Measurements from ENCODE around the gene CCDC172. TPM values are rescaled to one million over a fixed set of nuclear protein-coding genes. Genes with fewer than 3 reads are reported as not detected.

Gene CCDC172
- total and polyA plus RNA-seq, 2 experiments from 2014 or later, result 4.6 to 17.6 TPM

- no peak for TF ChIP-seq ZNF462 (CRISPR knock-in tag; IDR thresholded peaks at IDR 0.05)
- no peak for TF ChIP-seq STAT1 (IDR thresholded peaks at IDR 0.05; ENCODE audit: unreplicated experiment)
- TF ChIP-seq EZH2 (IDR thresholded peaks at IDR 0.05; ENCODE audit: low read depth, unreplicated experiment), result no peak
- TF ChIP-seq ZNF114 (CRISPR knock-in tag; IDR thresholded peaks at IDR 0.05), result no peak
- TF ChIP-seq JUNB (IDR thresholded peaks at IDR 0.05; ENCODE audit: unreplicated experiment), result no peak
- TF ChIP-seq EZH2phosphoT487 (IDR thresholded peaks at IDR 0.05; ENCODE audit: unreplicated experiment), result no peak
Observed at GRCh38 chr10:116398224-116398623, 74.0 kb downstream of the CCDC172 start (continued).

GRCh38 chr10:116402858-116403257 is 78.6 kb downstream of the CCDC172 start:
- H2AFZ ChIP-seq, result no peak overlapping the region
- H3K9me3 Mint-ChIP-seq, result no peaks in the 10 kb centered on the region
- H3K79me2 ChIP-seq (replicated peaks; ENCODE audit: insufficient read depth), result no peaks in the 10 kb centered on the region
- H3K4me1 ChIP-seq (ENCODE audit: insufficient read depth), result peaks cover 6% of the 10 kb centered on the region; the same call in 1 of the 2 replicates
- no peak for ATAC-seq
- no peaks in the 10 kb centered on the region for H3K27me3 ChIP-seq (ENCODE audit: insufficient read depth)
- no peaks in the 10 kb centered on the region for H3K9me2 ChIP-seq (ENCODE audit: insufficient read depth)
- H4K20me1 ChIP-seq (replicated peaks; ENCODE audit: insufficient read depth), result no peaks in the 10 kb centered on the region
- H3K27ac ChIP-seq (ENCODE audit: low read depth), result no peak overlapping the region
- H3K4me3 Mint-ChIP-seq, result no peak overlapping the region
- no peak for DNase-seq (ENCODE audit: low spot score)
- no peak overlapping the region for H3K4me2 ChIP-seq
- peaks cover 7% of the 10 kb centered on the region; the same call in 2 of the 3 replicates for H3K4me1 Mint-ChIP-seq
- no peak overlapping the region for H3K27ac Mint-ChIP-seq
- H3K27me3 Mint-ChIP-seq (ENCODE audit: insufficient read depth, low read depth, poor library complexity), result no peaks in the 10 kb centered on the region
- H3K36me3 ChIP-seq (ENCODE audit: insufficient read depth), result no peaks in the 10 kb centered on the region
- no peak overlapping the region for H3K4me3 ChIP-seq
- no peaks in the 10 kb centered on the region for H3K36me3 Mint-ChIP-seq (ENCODE audit: low read depth)
- no peaks in the 10 kb centered on the region for H3F3A ChIP-seq (replicated peaks; ENCODE audit: low read depth)
- TF ChIP-seq POLR2AphosphoS5 (IDR thresholded peaks at IDR 0.05; ENCODE audit: low read depth), result no peak
- no peak for TF ChIP-seq ZNF331 (CRISPR knock-in tag; IDR thresholded peaks at IDR 0.05; ENCODE audit: low read depth)
- TF ChIP-seq STAT1 (IDR thresholded peaks at IDR 0.05; ENCODE audit: unreplicated experiment), result no peak
- TF ChIP-seq ETS1 (IDR thresholded peaks at IDR 0.05), result no peak
- no peak for TF ChIP-seq ZNF462 (CRISPR knock-in tag; IDR thresholded peaks at IDR 0.05)
- TF ChIP-seq ZNF114 (CRISPR knock-in tag; IDR thresholded peaks at IDR 0.05), result no peak
- TF ChIP-seq JUNB (IDR thresholded peaks at IDR 0.05; ENCODE audit: unreplicated experiment), result no peak

Data from GM23338 (cell line).